Type B pancreatic cell (in vitro differentiated cells): ENCODE data around the gene ATP6V1G1. TPM values are rescaled to one million over a fixed set of nuclear protein-coding genes. Genes with fewer than 3 reads are reported as not detected.

Experiments used
- DNase-seq: peaks from one replicate; pipeline ENCODE4 v3.0.0; 2021; ENCODE audit warnings: mixed read lengths; ENCODE audit not compliant: unreplicated experiment; ENCODE audit errors: extremely low spot score
- H3K27ac Mint-ChIP-seq: 2 replicates; pipeline ENCODE4 v1.8.0; 2021; ENCODE audit warnings: mild to moderate bottlenecking, mixed read lengths
- H3K27me3 Mint-ChIP-seq: 2 replicates; pipeline ENCODE4 v1.8.0; 2021; ENCODE audit warnings: mixed read lengths
- H3K36me3 Mint-ChIP-seq: 2 replicates; pipeline ENCODE4 v1.8.0; 2021; ENCODE audit warnings: mixed read lengths
- H3K4me1 Mint-ChIP-seq: one replicate; pipeline ENCODE4 v1.8.0; 2021; ENCODE audit warnings: mixed read lengths; ENCODE audit not compliant: unreplicated experiment
- H3K4me3 Mint-ChIP-seq: 2 replicates; pipeline ENCODE4 v1.8.0; 2021; ENCODE audit warnings: mild to moderate bottlenecking, mixed read lengths
- H3K9me3 Mint-ChIP-seq: 2 replicates; pipeline ENCODE4 v1.8.0; 2021; ENCODE audit warnings: mixed read lengths
- total RNA-seq: library from RNA; stranded (reverse); gene quantifications from 2 replicates; pipeline ENCODE4 v1.2.1, GENCODE V29; 2021; ENCODE audit warnings: low replicate concordance
- TF ChIP-seq, protein P1 (sequence below): fragments of 200-600 bp; sonication (generic); conservative IDR thresholded peaks from 2 replicates; pipeline ENCODE4 v1.5.0; 2021; ENCODE audit warnings: antibody characterized with exemption, mild to moderate bottlenecking

The ATP6V1G1 gene
- total RNA-seq, 1 donor from 2014 or later: 110 TPM

- TF ChIP-seq, protein P1, sequence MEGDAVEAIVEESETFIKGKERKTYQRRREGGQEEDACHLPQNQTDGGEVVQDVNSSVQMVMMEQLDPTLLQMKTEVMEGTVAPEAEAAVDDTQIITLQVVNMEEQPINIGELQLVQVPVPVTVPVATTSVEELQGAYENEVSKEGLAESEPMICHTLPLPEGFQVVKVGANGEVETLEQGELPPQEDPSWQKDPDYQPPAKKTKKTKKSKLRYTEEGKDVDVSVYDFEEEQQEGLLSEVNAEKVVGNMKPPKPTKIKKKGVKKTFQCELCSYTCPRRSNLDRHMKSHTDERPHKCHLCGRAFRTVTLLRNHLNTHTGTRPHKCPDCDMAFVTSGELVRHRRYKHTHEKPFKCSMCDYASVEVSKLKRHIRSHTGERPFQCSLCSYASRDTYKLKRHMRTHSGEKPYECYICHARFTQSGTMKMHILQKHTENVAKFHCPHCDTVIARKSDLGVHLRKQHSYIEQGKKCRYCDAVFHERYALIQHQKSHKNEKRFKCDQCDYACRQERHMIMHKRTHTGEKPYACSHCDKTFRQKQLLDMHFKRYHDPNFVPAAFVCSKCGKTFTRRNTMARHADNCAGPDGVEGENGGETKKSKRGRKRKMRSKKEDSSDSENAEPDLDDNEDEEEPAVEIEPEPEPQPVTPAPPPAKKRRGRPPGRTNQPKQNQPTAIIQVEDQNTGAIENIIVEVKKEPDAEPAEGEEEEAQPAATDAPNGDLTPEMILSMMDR: no peak
- Mint-ChIP-seq H3K27ac (no peak overlapping the region), H3K9me3 (no peaks in the 10 kb centered on the region), H3K4me3 (no peak overlapping the region), H3K4me1 (peaks cover 25% of the 10 kb centered on the region), H3K36me3 (peaks cover 1% of the 10 kb centered on the region), H3K27me3 (no peaks in the 10 kb centered on the region)
- no peak for DNase-seq
Measured at GRCh38 chr9:114614373-114614772, 26.8 kb downstream of the ATP6V1G1 start.

DNA sequence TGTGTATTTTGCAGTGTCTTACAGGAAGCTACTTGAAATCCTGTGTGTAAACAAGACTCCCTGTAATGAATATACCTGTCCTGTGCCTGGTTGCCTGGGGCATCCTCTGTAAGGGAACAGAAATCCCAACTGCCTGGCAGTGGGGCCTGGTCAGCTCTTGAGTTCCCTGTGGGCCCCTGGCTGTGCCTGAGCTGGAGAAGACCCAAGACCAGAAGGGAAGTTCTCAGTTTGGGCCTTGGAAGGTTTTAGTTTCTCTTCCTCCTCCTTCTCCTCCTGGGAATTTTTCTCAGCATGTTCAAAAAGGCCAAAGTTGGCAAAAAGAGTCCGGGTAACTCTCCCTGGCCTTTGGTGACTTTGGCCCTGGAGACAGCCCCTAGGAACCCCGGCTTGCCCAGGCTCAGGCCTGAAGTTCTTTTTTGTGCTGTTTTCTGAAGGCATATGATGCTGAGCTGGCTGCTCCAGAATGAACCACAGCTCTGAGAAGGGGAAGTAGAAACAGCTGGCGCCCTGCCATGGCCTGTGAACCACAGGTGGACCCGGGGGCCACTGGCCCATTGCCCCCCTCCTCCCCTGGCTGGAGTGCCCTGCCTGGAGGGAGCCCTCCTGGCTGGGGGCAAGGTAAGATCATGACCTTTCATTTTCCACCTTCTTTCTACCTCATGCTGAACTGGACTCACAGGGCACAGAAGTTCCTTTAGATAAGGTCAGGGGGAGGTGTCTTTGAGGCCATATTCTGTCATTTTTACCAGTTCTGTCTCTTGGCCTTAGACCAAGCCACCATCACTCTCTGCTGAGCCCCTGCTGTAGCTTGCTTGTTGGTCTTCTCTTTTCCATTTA lies 29.3 kb downstream of the ATP6V1G1 start:
- Mint-ChIP-seq H3K9me3 (no peaks in the 10 kb centered on the region), H3K4me1 (peaks cover 28% of the 10 kb centered on the region), H3K27ac (no peak overlapping the region), H3K4me3 (no peak overlapping the region), H3K27me3 (no peaks in the 10 kb centered on the region), H3K36me3 (peaks cover 12% of the 10 kb centered on the region)
- DNase-seq: no peak
- TF ChIP-seq, protein P1: no peak

DNA sequence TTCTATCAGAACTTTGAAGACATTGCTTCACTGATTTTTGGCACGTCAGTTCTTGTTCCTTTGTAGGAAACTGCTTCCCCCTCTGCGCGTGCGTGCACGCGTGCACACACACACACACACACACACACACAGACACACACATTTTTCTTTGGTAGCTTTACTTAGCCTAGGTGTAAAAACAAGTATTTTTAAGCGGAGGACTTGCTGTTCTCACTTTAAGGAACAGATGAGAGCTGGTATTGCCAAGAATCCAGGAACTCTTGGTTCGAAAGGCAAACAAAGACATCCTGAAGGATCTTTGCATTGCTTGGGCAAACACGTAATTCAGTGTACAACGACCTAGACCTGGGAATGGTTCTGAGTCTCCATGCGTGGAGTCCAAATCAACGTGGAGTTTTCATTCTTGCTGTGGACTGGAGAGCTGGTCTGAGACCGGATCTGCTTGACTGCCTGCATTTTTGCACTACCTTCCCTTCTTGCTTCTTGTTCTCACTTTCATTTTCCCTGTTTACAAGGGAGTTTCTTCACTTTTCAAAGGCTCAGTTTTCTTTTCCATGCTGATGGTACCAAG lies 31.7 kb downstream of the ATP6V1G1 start:
- peaks cover 16% of the 10 kb centered on the region for H3K36me3 Mint-ChIP-seq
- H3K9me3 Mint-ChIP-seq: no peaks in the 10 kb centered on the region
- H3K27ac Mint-ChIP-seq: peak overlapping the region; percentile 87
- peaks cover 12% of the 10 kb centered on the region for H3K4me1 Mint-ChIP-seq
- H3K27me3 Mint-ChIP-seq: no peaks in the 10 kb centered on the region
- H3K4me3 Mint-ChIP-seq: peak overlapping the region; percentile 57
- DNase-seq: no peak
- TF ChIP-seq, protein P1: no peak

DNA sequence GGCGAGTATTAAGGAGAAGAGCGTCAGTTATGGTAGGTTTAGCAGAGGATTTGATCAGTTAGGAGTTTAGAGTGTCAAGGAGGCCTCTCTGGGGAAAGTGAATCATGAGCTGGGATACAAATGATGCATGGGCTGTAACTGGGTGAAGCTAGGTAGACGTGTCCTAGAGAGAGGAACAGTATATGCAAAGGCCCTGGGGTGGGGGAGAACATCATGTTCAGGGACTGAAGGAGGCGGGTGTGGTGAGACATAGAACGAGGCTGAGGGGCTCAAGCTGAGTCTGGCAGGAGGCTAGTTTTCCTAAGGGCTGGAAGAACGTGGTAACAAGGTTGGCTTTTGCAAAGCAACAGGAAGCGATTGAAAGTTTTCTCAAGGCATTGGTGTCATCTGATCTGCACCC lies 34.0 kb downstream of the ATP6V1G1 start:
- Mint-ChIP-seq H3K27me3 (no peaks in the 10 kb centered on the region), H3K9me3 (no peaks in the 10 kb centered on the region), H3K4me1 (peaks cover 4% of the 10 kb centered on the region), H3K36me3 (peaks cover 20% of the 10 kb centered on the region), H3K4me3 (no peak overlapping the region), H3K27ac (no peak overlapping the region)
- no peak for DNase-seq
- TF ChIP-seq, protein P1: no peak

DNA sequence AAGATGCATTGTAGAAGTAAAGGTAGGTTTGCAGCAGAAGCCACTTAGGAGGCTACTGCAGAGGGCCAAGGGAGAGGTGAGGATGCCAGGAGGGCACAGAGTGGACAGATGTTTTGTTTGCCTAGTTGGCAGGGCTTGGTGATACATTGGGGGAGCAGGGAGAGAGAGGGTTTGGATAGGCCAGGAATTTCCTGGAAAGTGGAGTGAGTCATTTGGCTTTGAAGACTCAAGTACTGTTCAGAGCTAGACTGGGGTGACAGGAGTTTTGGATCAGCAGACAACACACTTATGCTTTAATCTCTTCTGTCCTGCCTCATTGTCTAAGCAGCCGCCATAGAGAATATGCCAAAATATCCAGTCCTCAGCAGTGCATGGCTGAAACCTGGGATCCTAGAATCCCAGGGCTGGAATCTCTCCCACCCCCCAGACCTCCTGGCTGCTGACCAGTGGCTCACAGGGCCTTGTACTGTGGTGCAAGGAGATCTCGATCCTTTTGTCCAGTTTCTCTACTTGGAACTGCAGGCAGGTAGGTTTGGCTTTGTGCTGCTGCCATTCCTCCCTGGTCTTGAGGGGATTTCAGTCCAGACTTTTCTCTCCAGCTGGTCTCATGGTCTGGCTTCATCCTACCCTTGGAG lies 34.5 kb downstream of the ATP6V1G1 start:
- no peak overlapping the region for H3K27ac Mint-ChIP-seq
- peaks cover 4% of the 10 kb centered on the region for H3K4me1 Mint-ChIP-seq
- DNase-seq: no peak
- H3K4me3 Mint-ChIP-seq: no peak overlapping the region
- peaks cover 20% of the 10 kb centered on the region for H3K36me3 Mint-ChIP-seq
- no peaks in the 10 kb centered on the region for H3K9me3 Mint-ChIP-seq
- H3K27me3 Mint-ChIP-seq: no peaks in the 10 kb centered on the region
- TF ChIP-seq, protein P1: no peak
